ENCODE results near the gene PSMF1. TPM values are rescaled to one million over a fixed set of nuclear protein-coding genes. Genes with fewer than 3 reads are reported as not detected.

Gene PSMF1
- total and polyA plus RNA-seq, 2 experiments from 2014 or later, result 73.7 to 84.2 TPM

- TF ChIP-seq ZNF462 (CRISPR knock-in tag; IDR thresholded peaks at IDR 0.05), result no peak
These were observed 71.4 kb downstream of the PSMF1 start (continued) for GRCh38 chr20:1189827-1190226.

- no peak overlapping the region for H3K4me2 ChIP-seq
- no peaks in the 10 kb centered on the region for H4K20me1 ChIP-seq (replicated peaks; ENCODE audit: insufficient read depth)
- Mint-ChIP-seq H3K4me3 (no peak overlapping the region), H3K9me3 (no peaks in the 10 kb centered on the region), H3K27me3 (ENCODE audit: insufficient read depth, low read depth, poor library complexity) (peaks cover 5% of the 10 kb centered on the region), H3K36me3 (ENCODE audit: low read depth) (no peaks in the 10 kb centered on the region), H3K4me1 (peaks cover 12% of the 10 kb centered on the region), H3K27ac (no peak overlapping the region)
- no peak overlapping the region for H3K27ac ChIP-seq (ENCODE audit: low read depth)
- H3F3A ChIP-seq (replicated peaks; ENCODE audit: low read depth), result 0 out of 2 replicates have a peak, but pooled peaks cover 5% of the 10 kb centered on the region
- H3K4me3 ChIP-seq, result no peak overlapping the region
- H3K27me3 ChIP-seq (ENCODE audit: insufficient read depth), result peaks cover 15% of the 10 kb centered on the region; the same call in 1 of the 2 replicates
- H3K9me2 ChIP-seq (ENCODE audit: insufficient read depth), result no peaks in the 10 kb centered on the region
- DNase-seq (ENCODE audit: low spot score) (no peak), ATAC-seq (no peak)
- H3K36me3 ChIP-seq (ENCODE audit: insufficient read depth), result no peaks in the 10 kb centered on the region
- no peak overlapping the region for H2AFZ ChIP-seq
- H3K79me2 ChIP-seq (replicated peaks; ENCODE audit: insufficient read depth), result no peaks in the 10 kb centered on the region
- H3K4me1 ChIP-seq (ENCODE audit: insufficient read depth), result peaks cover 18% of the 10 kb centered on the region
- no peak for TF ChIP-seq POLR2AphosphoS5 (IDR thresholded peaks at IDR 0.05; ENCODE audit: low read depth)
- TF ChIP-seq CREB1 (CRISPR knock-in tag; IDR thresholded peaks at IDR 0.05; ENCODE audit: low read depth), result no peak
- no peak for TF ChIP-seq EZH2 (IDR thresholded peaks at IDR 0.05; ENCODE audit: low read depth, unreplicated experiment)
- no peak for TF ChIP-seq REST (IDR thresholded peaks at IDR 0.05; ENCODE audit: unreplicated experiment)
- no peak for TF ChIP-seq EZH2phosphoT487 (IDR thresholded peaks at IDR 0.05; ENCODE audit: unreplicated experiment)
- no peak for TF ChIP-seq CTCF (conservative IDR thresholded peaks at IDR 0.05; ENCODE audit: low read depth in 2 of 2)
- TF ChIP-seq NANOG (IDR thresholded peaks at IDR 0.05; ENCODE audit: borderline replicate concordance), result no peak
- TF ChIP-seq JUNB (IDR thresholded peaks at IDR 0.05; ENCODE audit: unreplicated experiment), result no peak
- no peak for TF ChIP-seq ZNF331 (CRISPR knock-in tag; IDR thresholded peaks at IDR 0.05; ENCODE audit: low read depth)
These were observed 72.4 kb downstream of the PSMF1 start for GRCh38 chr20:1190847-1191246.
